ENCODE results near the gene PRKCA. TPM values are rescaled to one million over a fixed set of nuclear protein-coding genes. Genes with fewer than 3 reads are reported as not detected.

The PRKCA gene
- total and polyA plus RNA-seq, 12 donors, result 1.6 to 27.6 (median 10.5) TPM

GRCh38 chr17:66464921-66465320 lies 162.5 kb downstream of the PRKCA start:
- ATAC-seq (no peak), DNase-seq (no peak)
- 86 to 90% methylated on average over 3 of the region's 3 CpGs for WGBS, 2 donors
- H3K9me3 ChIP-seq, result no peaks in the 10 kb centered on the region
- H3K4me3 ChIP-seq, result no peak overlapping the region
- peaks cover 0 to 73% (median 26%) of the 10 kb centered on the region in 9 donors for H3K4me1 ChIP-seq
- H3K36me3 ChIP-seq, result no peaks in the 10 kb centered on the region
- H3K27ac ChIP-seq, result no peak overlapping the region
- intact Hi-C loops (cut with DNase I), result no loop called here
- TF ChIP-seq CTCF (IDR thresholded peaks at IDR 0.05), result no peak
- no peaks in the 10 kb centered on the region for H3K27me3 ChIP-seq

GRCh38 chr17:66465701-66466100 lies 163.3 kb downstream of the PRKCA start:
- H3K27me3 ChIP-seq, result no peaks in the 10 kb centered on the region
- ATAC-seq, result no peak
- 93 to 97% methylated on average over 1 of the region's 1 CpG for WGBS, 2 donors
- intact Hi-C loops (cut with DNase I), result no loop called here
- H3K9me3 ChIP-seq, result no peaks in the 10 kb centered on the region
- H3K27ac ChIP-seq, result no peak overlapping the region
- H3K4me1 ChIP-seq, result peaks cover 0 to 69% (median 23%) of the 10 kb centered on the region in 9 donors
- TF ChIP-seq CTCF (IDR thresholded peaks at IDR 0.05), result no peak
- no peak overlapping the region for H3K4me3 ChIP-seq
- DNase-seq, result no peak
- no peaks in the 10 kb centered on the region for H3K36me3 ChIP-seq

- H3K4me3 ChIP-seq, result no peak overlapping the region
- ATAC-seq, result peak in 1 of 8 donors; percentile 39
- peak overlapping the region in 1 of 10 donors; percentile 44 for H3K27ac ChIP-seq
- TF ChIP-seq CTCF (IDR thresholded peaks at IDR 0.05), result no peak
- peaks cover 0 to 69% (median 25%) of the 10 kb centered on the region in 9 donors for H3K4me1 ChIP-seq
- H3K27me3 ChIP-seq, result no peaks in the 10 kb centered on the region
- no peaks in the 10 kb centered on the region for H3K9me3 ChIP-seq
- intact Hi-C loops (cut with DNase I), result no loop called here
- no peaks in the 10 kb centered on the region for H3K36me3 ChIP-seq
- WGBS, 2 donors, result 64 to 71% methylated on average over 11 of the region's 11 CpGs
- no peak for DNase-seq
Measured at GRCh38 chr17:66466106-66466820, 163.8 kb downstream of the PRKCA start.

- Histone ChIP-seq H3K4me1 (peaks cover 0 to 69% (median 26%) of the 10 kb centered on the region in 9 donors), H3K4me3 (peak overlapping the region in 1 of 10 donors; percentile 5)
Measured at GRCh38 chr17:66466840-66467367, 164.5 kb downstream of the PRKCA start.

More at GRCh38 chr17:66466840-66467367, 164.5 kb downstream of the PRKCA start:
- no peak for DNase-seq
- peak in 4 of 8 donors; percentile 12 to 87 (median 34) for ATAC-seq
- intact Hi-C loops (cut with DNase I), result no loop called here
- Histone ChIP-seq H3K9me3 (no peaks in the 10 kb centered on the region), H3K27ac (peak overlapping the region in 1 of 10 donors; percentile 44), H3K27me3 (no peaks in the 10 kb centered on the region), H3K36me3 (no peaks in the 10 kb centered on the region)
- no peak for TF ChIP-seq CTCF (IDR thresholded peaks at IDR 0.05)
- WGBS, 2 donors, result 51 to 56% methylated on average over 7 of the region's 7 CpGs

Measured in heart right ventricle (tissue), 16 donors.